ENCODE measurements around the gene LONP2. TPM values are rescaled to one million over a fixed set of nuclear protein-coding genes. Genes with fewer than 3 reads are reported as not detected.

LONP2 gene
- total and polyA plus RNA-seq, 2 of the 13 experiments (the other 11 are each of a cell fraction or from before 2014, with no cell fraction given) = 39.2 to 63.3 TPM

DNA sequence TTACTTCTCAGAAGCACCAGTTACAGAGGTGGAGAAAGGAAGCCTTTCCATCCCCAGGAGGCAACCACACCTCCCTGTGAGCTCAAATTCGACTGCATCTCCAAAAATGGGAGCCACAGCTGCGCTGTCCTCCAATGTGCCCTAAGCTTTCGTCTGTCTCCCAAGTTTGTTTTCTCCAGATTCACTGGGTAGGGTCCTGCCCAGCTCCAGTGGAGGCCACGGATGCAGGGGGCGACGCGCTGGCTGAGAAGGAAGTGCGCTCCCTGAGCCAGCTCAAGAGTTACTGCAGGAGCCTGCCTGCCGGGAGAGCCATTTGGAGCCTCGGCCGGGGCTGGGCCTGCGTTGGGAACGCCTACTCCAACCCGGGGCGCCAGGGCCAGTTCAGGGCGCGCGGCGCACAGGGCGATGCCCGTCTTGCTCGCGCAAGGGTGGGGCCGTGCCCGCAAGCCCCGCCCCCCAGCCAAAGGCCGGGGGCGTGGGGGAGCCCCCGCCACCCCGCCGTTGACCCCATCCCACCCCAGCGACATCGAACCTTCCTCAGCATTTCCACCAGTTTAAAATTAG lies 121.6 kb downstream of the LONP2 start (continued):
- TF ChIP-seq, protein P1, sequence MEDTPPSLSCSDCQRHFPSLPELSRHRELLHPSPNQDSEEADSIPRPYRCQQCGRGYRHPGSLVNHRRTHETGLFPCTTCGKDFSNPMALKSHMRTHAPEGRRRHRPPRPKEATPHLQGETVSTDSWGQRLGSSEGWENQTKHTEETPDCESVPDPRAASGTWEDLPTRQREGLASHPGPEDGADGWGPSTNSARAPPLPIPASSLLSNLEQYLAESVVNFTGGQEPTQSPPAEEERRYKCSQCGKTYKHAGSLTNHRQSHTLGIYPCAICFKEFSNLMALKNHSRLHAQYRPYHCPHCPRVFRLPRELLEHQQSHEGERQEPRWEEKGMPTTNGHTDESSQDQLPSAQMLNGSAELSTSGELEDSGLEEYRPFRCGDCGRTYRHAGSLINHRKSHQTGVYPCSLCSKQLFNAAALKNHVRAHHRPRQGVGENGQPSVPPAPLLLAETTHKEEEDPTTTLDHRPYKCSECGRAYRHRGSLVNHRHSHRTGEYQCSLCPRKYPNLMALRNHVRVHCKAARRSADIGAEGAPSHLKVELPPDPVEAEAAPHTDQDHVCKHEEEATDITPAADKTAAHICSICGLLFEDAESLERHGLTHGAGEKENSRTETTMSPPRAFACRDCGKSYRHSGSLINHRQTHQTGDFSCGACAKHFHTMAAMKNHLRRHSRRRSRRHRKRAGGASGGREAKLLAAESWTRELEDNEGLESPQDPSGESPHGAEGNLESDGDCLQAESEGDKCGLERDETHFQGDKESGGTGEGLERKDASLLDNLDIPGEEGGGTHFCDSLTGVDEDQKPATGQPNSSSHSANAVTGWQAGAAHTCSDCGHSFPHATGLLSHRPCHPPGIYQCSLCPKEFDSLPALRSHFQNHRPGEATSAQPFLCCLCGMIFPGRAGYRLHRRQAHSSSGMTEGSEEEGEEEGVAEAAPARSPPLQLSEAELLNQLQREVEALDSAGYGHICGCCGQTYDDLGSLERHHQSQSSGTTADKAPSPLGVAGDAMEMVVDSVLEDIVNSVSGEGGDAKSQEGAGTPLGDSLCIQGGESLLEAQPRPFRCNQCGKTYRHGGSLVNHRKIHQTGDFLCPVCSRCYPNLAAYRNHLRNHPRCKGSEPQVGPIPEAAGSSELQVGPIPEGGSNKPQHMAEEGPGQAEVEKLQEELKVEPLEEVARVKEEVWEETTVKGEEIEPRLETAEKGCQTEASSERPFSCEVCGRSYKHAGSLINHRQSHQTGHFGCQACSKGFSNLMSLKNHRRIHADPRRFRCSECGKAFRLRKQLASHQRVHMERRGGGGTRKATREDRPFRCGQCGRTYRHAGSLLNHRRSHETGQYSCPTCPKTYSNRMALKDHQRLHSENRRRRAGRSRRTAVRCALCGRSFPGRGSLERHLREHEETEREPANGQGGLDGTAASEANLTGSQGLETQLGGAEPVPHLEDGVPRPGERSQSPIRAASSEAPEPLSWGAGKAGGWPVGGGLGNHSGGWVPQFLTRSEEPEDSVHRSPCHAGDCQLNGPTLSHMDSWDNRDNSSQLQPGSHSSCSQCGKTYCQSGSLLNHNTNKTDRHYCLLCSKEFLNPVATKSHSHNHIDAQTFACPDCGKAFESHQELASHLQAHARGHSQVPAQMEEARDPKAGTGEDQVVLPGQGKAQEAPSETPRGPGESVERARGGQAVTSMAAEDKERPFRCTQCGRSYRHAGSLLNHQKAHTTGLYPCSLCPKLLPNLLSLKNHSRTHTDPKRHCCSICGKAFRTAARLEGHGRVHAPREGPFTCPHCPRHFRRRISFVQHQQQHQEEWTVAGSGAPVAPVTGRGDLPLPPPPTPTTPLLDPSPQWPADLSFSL (CRISPR knock-in tag; IDR thresholded peaks at IDR 0.05) = no peak
- TF ChIP-seq EZH2 (conservative IDR thresholded peaks at IDR 0.05; ENCODE audit: low read depth, low read length) = no peak
- TF ChIP-seq NR2F2 (IDR thresholded peaks at IDR 0.05; ENCODE audit: borderline replicate concordance, low read depth) = no peak
- no peak for TF ChIP-seq TP53 (CRISPR knock-in tag; conservative IDR thresholded peaks at IDR 0.05)
- TF ChIP-seq ZBTB34 (CRISPR knock-in tag; IDR thresholded peaks at IDR 0.05) = no peak
- TF ChIP-seq ZNF629 (CRISPR knock-in tag; conservative IDR thresholded peaks at IDR 0.05) = no peak; the same call in 1 of the 2 replicates
- no peak; the same call in 1 of the 2 replicates for TF ChIP-seq KIAA2018 (CRISPR knock-in tag; IDR thresholded peaks at IDR 0.05; ENCODE audit: borderline replicate concordance)
